Ascending aorta (tissue), 2 donors: ENCODE data around the gene BCL6B. TPM values are rescaled to one million over a fixed set of nuclear protein-coding genes. Genes with fewer than 3 reads are reported as not detected.
"Not testable (repeated sequence)": the region's sequence is repeated elsewhere in the genome, so short reads cannot be mapped to it uniquely, and the experiment has no call there.

ENCODE experiments used
- DNase-seq, 2 donors: peaks; one replicate each; pipeline ENCODE4 v3.0.0-alpha.2; 2019; ENCODE audit warnings: low spot score in 2 of 2
- H3K27ac ChIP-seq, 2 donors: fragments of 200-600 bp; sonication (generic); one replicate each; pipeline ENCODE4 v1.5.1; 2016 to 2017; ENCODE audit warnings: mild to moderate bottlenecking in 1 of 2
- H3K27me3 ChIP-seq: fragments of 200-600 bp; sonication (generic); one replicate; pipeline ENCODE4 v1.5.1; 2017
- H3K36me3 ChIP-seq, 2 donors: fragments of 200-600 bp; sonication (generic); one replicate each; pipeline ENCODE4 v1.5.1; 2016
- H3K4me1 ChIP-seq, 2 donors: fragments of 200-600 bp; sonication (generic); one replicate each; pipeline ENCODE4 v1.5.1; 2016 to 2017; ENCODE audit warnings: mild to moderate bottlenecking in 1 of 2
- H3K4me3 ChIP-seq, 2 donors: fragments of 200-600 bp; sonication (generic); one replicate each; pipeline ENCODE4 v1.5.1; 2016 to 2017; ENCODE audit warnings: mild to moderate bottlenecking in 1 of 2
- H3K9me3 ChIP-seq, 2 donors: fragments of 200-600 bp; sonication (generic); one replicate each; pipeline ENCODE4 v1.5.1; 2016
- CTCF ChIP-seq, 3 experiments: fragments of 200-600 bp in 2 of 3; fragments of 450-650 bp in 1 of 3; sonication (generic) in 2 of 3; IDR thresholded peaks; one replicate each; pipeline ENCODE4 v1.5.1; 2016 to 2019; ENCODE audit warnings: antibody characterized with exemption in 3 of 3, mild to moderate bottlenecking in 1 of 3, moderate library complexity in 1 of 3
- intact Hi-C: fragments of 100-400 bp; cut with DNase I; formaldehyde crosslinking; loops from one replicate; pipeline ENCODE4 v1.15.1; 2023
- total RNA-seq: library from RNA; depleted of rRNA; stranded (reverse); fragments of >200 nt; gene quantifications from one replicate; pipeline ENCODE4 v1.1.0, GENCODE V29; 2016

BCL6B gene
- total RNA-seq, 1 donor from 2014 or later, result 16.4 TPM

- Histone ChIP-seq H3K4me1 (peaks cover 1 to 6% of the 10 kb centered on the region in 2 donors), H3K27ac (no peak overlapping the region), H3K27me3 (no peaks in the 10 kb centered on the region), H3K36me3 (no peaks in the 10 kb centered on the region), H3K9me3 (no peaks in the 10 kb centered on the region), H3K4me3 (no peak overlapping the region)
- no peak for TF ChIP-seq CTCF (IDR thresholded peaks at IDR 0.05)
- DNase-seq, result no peak
- intact Hi-C loops, result loop anchor here (5.0 kb wide), 1 partner anchor 248 kb away; no protein-coding TSS in a partner anchor
Observed at GRCh38 chr17:7048968-7049367, 26.1 kb downstream of the BCL6B start.

- H3K4me1 ChIP-seq, H3K36me3 ChIP-seq, DNase-seq, H3K27me3 ChIP-seq, H3K4me3 ChIP-seq, H3K27ac ChIP-seq, H3K9me3 ChIP-seq: not testable (repeated sequence)
- intact Hi-C loops, result loop anchor here (5.0 kb wide), 1 partner anchor 127 kb away; the partner anchor contains the start of gene ASGR1
Observed at GRCh38 chr17:7050583-7050982, 27.7 kb downstream of the BCL6B start.

GRCh38 chr17:7056386-7056785 lies 33.5 kb downstream of the BCL6B start:
- no peak overlapping the region for H3K27ac ChIP-seq
- no peak for TF ChIP-seq CTCF (IDR thresholded peaks at IDR 0.05)
- intact Hi-C loops, result no loop called here

GRCh38 chr17:7058831-7059447 lies 36.1 kb downstream of the BCL6B start:
- no peaks in the 10 kb centered on the region for H3K4me1 ChIP-seq
- intact Hi-C loops, result no loop called here
- H3K36me3 ChIP-seq, result no peaks in the 10 kb centered on the region
- no peaks in the 10 kb centered on the region for H3K27me3 ChIP-seq
- H3K27ac ChIP-seq, result no peak overlapping the region
- H3K9me3 ChIP-seq, result no peaks in the 10 kb centered on the region
- DNase-seq, result no peak
- TF ChIP-seq CTCF (IDR thresholded peaks at IDR 0.05), result no peak
- H3K4me3 ChIP-seq, result no peak overlapping the region

More at GRCh38 chr17:7056386-7056785, 33.5 kb downstream of the BCL6B start:
- Histone ChIP-seq H3K4me3 (no peak overlapping the region), H3K9me3 (no peaks in the 10 kb centered on the region), H3K27me3 (no peaks in the 10 kb centered on the region), H3K4me1 (no peaks in the 10 kb centered on the region), H3K36me3 (no peaks in the 10 kb centered on the region)
- no peak for DNase-seq

GRCh38 chr17:7060165-7060891 lies 37.5 kb downstream of the BCL6B start:
- no peak for DNase-seq
- TF ChIP-seq CTCF (IDR thresholded peaks at IDR 0.05), result no peak

GRCh38 chr17:7063518-7064094 lies 40.8 kb downstream of the BCL6B start:
- Histone ChIP-seq H3K4me1 (no peaks in the 10 kb centered on the region), H3K27me3 (no peaks in the 10 kb centered on the region), H3K9me3 (peaks cover 0 to 9% of the 10 kb centered on the region in 2 donors), H3K27ac (no peak overlapping the region), H3K4me3 (no peak overlapping the region), H3K36me3 (no peaks in the 10 kb centered on the region)
- TF ChIP-seq CTCF (IDR thresholded peaks at IDR 0.05), result no peak
- DNase-seq, result no peak
- intact Hi-C loops, result no loop called here

More at GRCh38 chr17:7060165-7060891, 37.5 kb downstream of the BCL6B start:
- no peaks in the 10 kb centered on the region for H3K36me3 ChIP-seq
- intact Hi-C loops, result no loop called here
- no peaks in the 10 kb centered on the region for H3K9me3 ChIP-seq
- no peaks in the 10 kb centered on the region for H3K27me3 ChIP-seq
- no peak overlapping the region for H3K4me3 ChIP-seq
- no peaks in the 10 kb centered on the region for H3K4me1 ChIP-seq
- no peak overlapping the region for H3K27ac ChIP-seq
